Dendritic cell treated with granulocyte-macrophage colony-stimulating factor and Interleukin-4, amounts not matched to agents 40 ng/mL and 50 ng/mL, for 4 days (primary cell): ENCODE data around the gene PRRX2.

ENCODE experiments used
- H3K27ac Mint-ChIP-seq: one replicate; pipeline ENCODE4 v1.8.0; 2022; ENCODE audit warnings: mild to moderate bottlenecking, mixed read lengths
- H3K27me3 Mint-ChIP-seq: one replicate; pipeline ENCODE4 v1.8.0; 2022; ENCODE audit warnings: mild to moderate bottlenecking, mixed read lengths
- H3K36me3 Mint-ChIP-seq: one replicate; pipeline ENCODE4 v1.8.0; 2022; ENCODE audit warnings: low read depth, mixed read lengths
- H3K4me1 Mint-ChIP-seq: one replicate; pipeline ENCODE4 v1.8.0; 2022; ENCODE audit warnings: low read depth, mixed read lengths
- H3K4me3 Mint-ChIP-seq: one replicate; pipeline ENCODE4 v1.8.0; 2022; ENCODE audit warnings: mild to moderate bottlenecking, moderate library complexity, mixed read lengths
- H3K9me3 Mint-ChIP-seq: one replicate; pipeline ENCODE4 v1.8.0; 2022; ENCODE audit warnings: mixed read lengths
- intact Hi-C: fragments of 100-400 bp; cut with micrococcal nuclease; formaldehyde crosslinking; loops from one replicate; pipeline ENCODE4 v1.15.0; 2022

PRRX2 gene

DNA sequence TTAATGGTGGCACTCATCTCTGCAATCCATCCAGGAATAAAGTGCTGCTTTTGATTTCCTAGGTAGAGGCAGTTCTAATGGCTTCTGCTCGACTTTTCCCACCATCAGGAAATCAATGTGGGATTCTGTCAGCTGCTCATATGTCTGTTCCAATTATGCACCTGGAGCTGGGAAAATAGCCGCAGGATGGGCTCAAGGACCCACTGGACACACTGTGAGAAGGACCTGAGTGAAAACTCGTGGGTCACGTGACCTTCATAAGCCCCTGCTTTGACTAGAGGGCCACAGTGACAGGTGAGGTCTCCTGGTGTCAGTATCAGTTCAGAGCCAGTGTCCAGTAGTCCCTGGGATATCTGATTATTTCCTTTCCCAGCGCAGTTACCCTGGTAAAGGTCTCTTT is 105.3 kb downstream of the PRRX2 start:
- intact Hi-C loops: no loop called here
- H3K36me3 Mint-ChIP-seq: no peaks in the 10 kb centered on the region
- no peak overlapping the region for H3K27ac Mint-ChIP-seq
- no peak overlapping the region for H3K4me3 Mint-ChIP-seq
- peaks cover 1% of the 10 kb centered on the region for H3K27me3 Mint-ChIP-seq
- no peaks in the 10 kb centered on the region for H3K9me3 Mint-ChIP-seq
- H3K4me1 Mint-ChIP-seq: peaks cover 32% of the 10 kb centered on the region
